ENCODE results near the gene HNRNPL.
"Not testable (repeated sequence)": the region's sequence is repeated elsewhere in the genome, so short reads cannot be mapped to it uniquely, and the experiment has no call there.

The HNRNPL gene

GRCh38 chr19:38821230-38821825 lies 28.5 kb downstream of the HNRNPL start:
- not testable (repeated sequence) for DNase-seq

GRCh38 chr19:38819231-38819920 lies 30.4 kb downstream of the HNRNPL start:
- DNase-seq = no peak

GRCh38 chr19:38817081-38817480 lies 32.7 kb downstream of the HNRNPL start:
- DNase-seq = no peak

- DNase-seq = no peak
Measured at GRCh38 chr19:38816131-38816750, 33.5 kb downstream of the HNRNPL start.

GRCh38 chr19:38815059-38816001 lies 34.5 kb downstream of the HNRNPL start:
- no peak for DNase-seq

GRCh38 chr19:38813932-38814331 lies 35.9 kb downstream of the HNRNPL start:
- not testable (repeated sequence) for DNase-seq

GRCh38 chr19:38813323-38813722 lies 36.5 kb downstream of the HNRNPL start:
- DNase-seq = no peak

- DNase-seq = no peak
Measured at GRCh38 chr19:38812841-38813320, 36.9 kb downstream of the HNRNPL start, which contains the start of gene LGALS4. Gene LGALS4, minus strand, starts transcription at chr19:38812945. Its CDS starts 59 bp downstream, at chr19:38812886.

- no peak for DNase-seq
Measured at GRCh38 chr19:38812009-38812840, 37.6 kb downstream of the HNRNPL start.

GRCh38 chr19:38809592-38810252 lies 40.1 kb downstream of the HNRNPL start:
- DNase-seq = no peak

GRCh38 chr19:38808741-38809140 lies 41.0 kb downstream of the HNRNPL start:
- no peak for DNase-seq

- not testable (repeated sequence) for DNase-seq
Measured at GRCh38 chr19:38807374-38808098, 42.2 kb downstream of the HNRNPL start.

- DNase-seq = no peak
Measured at GRCh38 chr19:38806371-38806770, 43.4 kb downstream of the HNRNPL start.

GRCh38 chr19:38805180-38805579 lies 44.6 kb downstream of the HNRNPL start:
- DNase-seq = no peak

GRCh38 chr19:38803543-38803942 lies 46.2 kb downstream of the HNRNPL start:
- DNase-seq = no peak

GRCh38 chr19:38801359-38802095 lies 48.3 kb downstream of the HNRNPL start:
- no peak for DNase-seq

- DNase-seq = no peak
Measured at GRCh38 chr19:38800577-38801347, 49.0 kb downstream of the HNRNPL start.

- DNase-seq = no peak
Measured at GRCh38 chr19:38799104-38799503, 50.7 kb downstream of the HNRNPL start.

- DNase-seq = not testable (repeated sequence)
Measured at GRCh38 chr19:38797781-38798180, 52.0 kb downstream of the HNRNPL start.

Data from activated CD4-positive, alpha-beta T cell treated with anti-CD3 and anti-CD28 coated beads for 48 hours (primary cell).